ENCODE data around the gene DCUN1D1.
A peak's percentile ranks its signal among the peaks of the same experiment; 100 is the strongest.

The DCUN1D1 gene

GRCh38 chr3:182925944-182926337, 54.4 kb downstream of the DCUN1D1 start:
- DNase-seq, result no peak

- DNase-seq, result no peak
Measured at GRCh38 chr3:182925330-182925943, 54.9 kb downstream of the DCUN1D1 start.

GRCh38 chr3:182921665-182922355, 58.5 kb downstream of the DCUN1D1 start:
- no peak for DNase-seq

GRCh38 chr3:182920515-182921084, 59.7 kb downstream of the DCUN1D1 start:
- no peak for DNase-seq

GRCh38 chr3:182919866-182920357, 60.4 kb downstream of the DCUN1D1 start:
- no peak for DNase-seq

- DNase-seq, result no peak
Measured at GRCh38 chr3:182917134-182917533, 63.2 kb downstream of the DCUN1D1 start.

- DNase-seq, result no peak
Measured at GRCh38 chr3:182914341-182914740, 66.0 kb downstream of the DCUN1D1 start.

GRCh38 chr3:182913889-182914288, 66.4 kb downstream of the DCUN1D1 start:
- peak in 1 of 2 donors; percentile 52 for DNase-seq

- no peak for DNase-seq
Measured at GRCh38 chr3:182912474-182912873, 67.9 kb downstream of the DCUN1D1 start.

- DNase-seq, result no peak
Measured at GRCh38 chr3:182911782-182912111, 68.6 kb downstream of the DCUN1D1 start.

- DNase-seq, result no peak
Measured at GRCh38 chr3:182910936-182911781, 69.2 kb downstream of the DCUN1D1 start.

- peak in 1 of 2 donors; percentile 15 for DNase-seq
Measured at GRCh38 chr3:182909318-182910040, 70.9 kb downstream of the DCUN1D1 start.

GRCh38 chr3:182908471-182908870, 71.9 kb downstream of the DCUN1D1 start:
- no peak for DNase-seq

- no peak for DNase-seq
Measured at GRCh38 chr3:182906036-182906435, 74.3 kb downstream of the DCUN1D1 start.

GRCh38 chr3:182905623-182906022, 74.7 kb downstream of the DCUN1D1 start:
- no peak for DNase-seq

- no peak for DNase-seq
Measured at GRCh38 chr3:182904164-182904563, 76.2 kb downstream of the DCUN1D1 start.

- DNase-seq, result no peak
Measured at GRCh38 chr3:182902236-182902635, 78.1 kb downstream of the DCUN1D1 start.

GRCh38 chr3:182896553-182896952, 83.8 kb downstream of the DCUN1D1 start:
- no peak for DNase-seq

GRCh38 chr3:182895513-182896112, 84.7 kb downstream of the DCUN1D1 start:
- DNase-seq, result no peak

- DNase-seq, result no peak
Measured at GRCh38 chr3:182892226-182892625, 88.1 kb downstream of the DCUN1D1 start.

GRCh38 chr3:182891364-182891763, 89.0 kb downstream of the DCUN1D1 start:
- no peak for DNase-seq

- no peak for DNase-seq
Measured at GRCh38 chr3:182889948-182890629, 90.2 kb downstream of the DCUN1D1 start.
